Effector memory CD8-positive, alpha-beta T cell (primary cell): Measurements from ENCODE around the gene C4A.
"Not testable (repeated sequence)": the region's sequence is repeated elsewhere in the genome, so short reads cannot be mapped to it uniquely, and the experiment has no call there.

ENCODE experiments used
- ATAC-seq: fragments of 150-1000 bp; cut with Tn5 transposase; replicated peaks from 2 replicates; pipeline ENCODE4 v1.10.0; 2021; ENCODE audit warnings: mild to moderate bottlenecking, moderate library complexity
- DNase-seq, 3 experiments: peaks; one replicate each; pipeline ENCODE4 v3.0.0; 2021
- H3K27ac Mint-ChIP-seq, 2 donors: one replicate each; pipeline ENCODE4 v1.8.0; 2022; ENCODE audit warnings: mild to moderate bottlenecking in 2 of 2, mixed read lengths in 2 of 2, moderate library complexity in 2 of 2
- H3K27me3 Mint-ChIP-seq, 2 donors: one replicate each; pipeline ENCODE4 v1.8.0; 2022; ENCODE audit warnings: mixed read lengths in 2 of 2
- H3K36me3 Mint-ChIP-seq: one replicate; pipeline ENCODE4 v1.8.0; 2022; ENCODE audit warnings: mild to moderate bottlenecking, moderate library complexity, mixed read lengths; ENCODE audit not compliant: insufficient read depth
- H3K4me1 Mint-ChIP-seq, 2 donors: one replicate each; pipeline ENCODE4 v1.8.0; 2022; ENCODE audit warnings: low read depth in 2 of 2, mixed read lengths in 2 of 2
- H3K4me3 Mint-ChIP-seq, 2 donors: one replicate each; pipeline ENCODE4 v1.8.0; 2022; ENCODE audit warnings: mild to moderate bottlenecking in 2 of 2, mixed read lengths in 2 of 2, moderate library complexity in 2 of 2
- H3K9me3 Mint-ChIP-seq, 2 donors: one replicate each; pipeline ENCODE4 v1.8.0; 2022; ENCODE audit warnings: mixed read lengths in 2 of 2

Gene C4A

GRCh38 chr6:32005991-32006529 is 24.2 kb downstream of the C4A start:
- H3K36me3 Mint-ChIP-seq, H3K27ac Mint-ChIP-seq, ATAC-seq, H3K9me3 Mint-ChIP-seq, DNase-seq, H3K27me3 Mint-ChIP-seq, H3K4me1 Mint-ChIP-seq, H3K4me3 Mint-ChIP-seq: not testable (repeated sequence)

GRCh38 chr6:32007086-32007485 is 25.2 kb downstream of the C4A start:
- not testable (repeated sequence) for H3K36me3 Mint-ChIP-seq, ATAC-seq, H3K9me3 Mint-ChIP-seq

GRCh38 chr6:32008037-32008436 is 26.2 kb downstream of the C4A start:
- H3K4me1 Mint-ChIP-seq, H3K4me3 Mint-ChIP-seq, H3K27ac Mint-ChIP-seq, H3K36me3 Mint-ChIP-seq, ATAC-seq, H3K9me3 Mint-ChIP-seq, DNase-seq, H3K27me3 Mint-ChIP-seq: not testable (repeated sequence)

More at GRCh38 chr6:32007086-32007485, 25.2 kb downstream of the C4A start:
- H3K4me1 Mint-ChIP-seq, H3K27ac Mint-ChIP-seq, DNase-seq, H3K4me3 Mint-ChIP-seq, H3K27me3 Mint-ChIP-seq: not testable (repeated sequence)

- not testable (repeated sequence) for H3K36me3 Mint-ChIP-seq, H3K4me1 Mint-ChIP-seq, H3K27me3 Mint-ChIP-seq, H3K9me3 Mint-ChIP-seq, H3K27ac Mint-ChIP-seq, H3K4me3 Mint-ChIP-seq, DNase-seq, ATAC-seq
Observed at GRCh38 chr6:32008616-32009015, 26.8 kb downstream of the C4A start.

- not testable (repeated sequence) for DNase-seq, H3K4me3 Mint-ChIP-seq, H3K4me1 Mint-ChIP-seq
Observed at GRCh38 chr6:32009537-32009936, 27.7 kb downstream of the C4A start.

GRCh38 chr6:32010856-32011530 is 29.1 kb downstream of the C4A start:
- not testable (repeated sequence) for ATAC-seq, H3K27me3 Mint-ChIP-seq, H3K36me3 Mint-ChIP-seq, DNase-seq, H3K4me3 Mint-ChIP-seq, H3K27ac Mint-ChIP-seq, H3K9me3 Mint-ChIP-seq, H3K4me1 Mint-ChIP-seq

More at GRCh38 chr6:32009537-32009936, 27.7 kb downstream of the C4A start:
- not testable (repeated sequence) for H3K9me3 Mint-ChIP-seq, H3K27me3 Mint-ChIP-seq, H3K27ac Mint-ChIP-seq, ATAC-seq, H3K36me3 Mint-ChIP-seq

- not testable (repeated sequence) for DNase-seq, H3K4me3 Mint-ChIP-seq, H3K9me3 Mint-ChIP-seq, H3K36me3 Mint-ChIP-seq, H3K27ac Mint-ChIP-seq, H3K4me1 Mint-ChIP-seq, H3K27me3 Mint-ChIP-seq, ATAC-seq
Observed at GRCh38 chr6:32012941-32013617, 31.2 kb downstream of the C4A start.

GRCh38 chr6:32013738-32014137 is 31.9 kb downstream of the C4A start:
- ATAC-seq, H3K4me3 Mint-ChIP-seq, DNase-seq, H3K27me3 Mint-ChIP-seq, H3K4me1 Mint-ChIP-seq, H3K9me3 Mint-ChIP-seq, H3K27ac Mint-ChIP-seq, H3K36me3 Mint-ChIP-seq: not testable (repeated sequence)

- H3K27ac Mint-ChIP-seq, H3K4me3 Mint-ChIP-seq, DNase-seq, H3K9me3 Mint-ChIP-seq, H3K4me1 Mint-ChIP-seq, H3K27me3 Mint-ChIP-seq, H3K36me3 Mint-ChIP-seq, ATAC-seq: not testable (repeated sequence)
Observed at GRCh38 chr6:32014547-32014946, 32.7 kb downstream of the C4A start, which contains the start of gene C4B. TSS of gene C4B (plus strand) at chr6:32014795. CDS start at chr6:32014846, 51 bp downstream.

- not testable (repeated sequence) for H3K9me3 Mint-ChIP-seq, H3K27ac Mint-ChIP-seq, DNase-seq, H3K36me3 Mint-ChIP-seq, ATAC-seq, H3K27me3 Mint-ChIP-seq, H3K4me3 Mint-ChIP-seq, H3K4me1 Mint-ChIP-seq
Observed at GRCh38 chr6:32022100-32022499, 40.2 kb downstream of the C4A start.

- ATAC-seq, H3K9me3 Mint-ChIP-seq, H3K4me3 Mint-ChIP-seq, DNase-seq, H3K27me3 Mint-ChIP-seq, H3K4me1 Mint-ChIP-seq, H3K27ac Mint-ChIP-seq, H3K36me3 Mint-ChIP-seq: not testable (repeated sequence)
Observed at GRCh38 chr6:32028631-32029030, 46.8 kb downstream of the C4A start.

GRCh38 chr6:32029553-32029952 is 47.7 kb downstream of the C4A start:
- H3K27ac Mint-ChIP-seq, H3K4me1 Mint-ChIP-seq, DNase-seq, ATAC-seq, H3K27me3 Mint-ChIP-seq, H3K9me3 Mint-ChIP-seq, H3K36me3 Mint-ChIP-seq, H3K4me3 Mint-ChIP-seq: not testable (repeated sequence)

- not testable (repeated sequence) for H3K4me3 Mint-ChIP-seq, H3K27ac Mint-ChIP-seq
Observed at GRCh38 chr6:32035283-32036013, 53.6 kb downstream of the C4A start.

More at GRCh38 chr6:32035283-32036013, 53.6 kb downstream of the C4A start:
- not testable (repeated sequence) for H3K36me3 Mint-ChIP-seq, H3K9me3 Mint-ChIP-seq, DNase-seq, H3K27me3 Mint-ChIP-seq, H3K4me1 Mint-ChIP-seq, ATAC-seq
